ENCODE results near the gene PDXK.

Gene PDXK

DNA sequence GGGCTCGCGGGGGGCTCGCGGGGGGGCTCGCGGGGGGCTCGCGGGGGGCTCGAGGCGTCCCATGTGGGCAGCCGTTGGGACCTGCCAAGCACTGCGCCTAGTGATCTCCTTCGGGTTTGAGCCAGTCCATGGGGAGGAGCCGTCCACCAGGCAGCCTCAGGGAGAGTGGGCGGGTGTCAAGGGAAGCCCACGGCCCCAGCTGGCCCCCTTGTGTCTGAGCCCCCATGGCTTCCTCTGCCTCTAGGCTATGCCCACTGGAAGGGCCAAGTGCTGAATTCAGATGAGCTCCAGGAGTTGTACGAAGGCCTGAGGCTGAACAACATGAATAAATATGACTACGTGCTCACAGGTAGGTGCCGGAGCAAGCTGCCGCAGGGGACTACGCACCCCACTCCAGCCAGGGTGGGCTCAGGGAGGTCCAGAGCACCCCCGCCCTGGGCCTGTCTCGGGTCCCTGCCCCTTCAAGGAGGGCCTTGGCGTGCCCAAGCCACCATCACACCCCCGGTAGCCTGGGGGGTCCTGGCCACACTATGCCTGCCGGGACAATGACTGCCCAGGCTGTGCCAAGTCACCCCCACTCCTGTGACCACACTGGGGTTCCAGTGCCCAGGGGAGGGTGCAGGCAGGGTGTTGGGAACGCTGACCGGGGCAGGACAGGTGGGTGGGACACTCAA lies 22.6 kb downstream of the PDXK start:
- no peak overlapping the region for H3K27ac Mint-ChIP-seq
- DNase-seq (ENCODE audit: low spot score in 2 of 2) (no peak), ATAC-seq (no peak)
- H3K9me3 Mint-ChIP-seq, result no peaks in the 10 kb centered on the region
- H3K36me3 Mint-ChIP-seq, result peaks cover 37% of the 10 kb centered on the region
- H3K4me3 Mint-ChIP-seq, result no peak overlapping the region
- H3K4me1 Mint-ChIP-seq, result peaks cover 11% of the 10 kb centered on the region

DNA sequence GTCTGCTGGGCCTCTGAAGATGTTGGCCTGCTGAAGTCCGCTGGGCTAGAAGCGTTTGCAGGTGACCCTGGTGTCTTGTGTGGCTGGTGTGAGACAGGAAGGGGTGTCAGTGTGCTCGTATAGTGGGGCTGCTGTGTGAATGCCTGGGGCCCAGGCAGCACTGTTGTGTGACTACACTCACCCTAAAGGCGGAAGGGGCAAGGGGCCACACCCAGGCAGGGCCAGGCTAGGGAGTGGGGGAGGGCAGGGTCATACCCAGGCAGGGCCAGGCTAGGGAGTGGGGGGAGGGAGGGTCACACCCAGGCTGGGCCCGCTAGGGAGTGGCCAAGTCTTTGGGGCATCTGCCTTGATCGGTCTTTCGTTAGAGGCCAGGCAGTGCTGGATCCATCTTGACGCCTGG lies 25.0 kb downstream of the PDXK start:
- DNase-seq (ENCODE audit: low spot score in 2 of 2), result no peak
- Mint-ChIP-seq H3K4me1 (peaks cover 10% of the 10 kb centered on the region), H3K9me3 (no peaks in the 10 kb centered on the region), H3K4me3 (no peak overlapping the region), H3K27ac (peak overlapping the region; percentile 77), H3K36me3 (peaks cover 49% of the 10 kb centered on the region)
- no peak for ATAC-seq

DNA sequence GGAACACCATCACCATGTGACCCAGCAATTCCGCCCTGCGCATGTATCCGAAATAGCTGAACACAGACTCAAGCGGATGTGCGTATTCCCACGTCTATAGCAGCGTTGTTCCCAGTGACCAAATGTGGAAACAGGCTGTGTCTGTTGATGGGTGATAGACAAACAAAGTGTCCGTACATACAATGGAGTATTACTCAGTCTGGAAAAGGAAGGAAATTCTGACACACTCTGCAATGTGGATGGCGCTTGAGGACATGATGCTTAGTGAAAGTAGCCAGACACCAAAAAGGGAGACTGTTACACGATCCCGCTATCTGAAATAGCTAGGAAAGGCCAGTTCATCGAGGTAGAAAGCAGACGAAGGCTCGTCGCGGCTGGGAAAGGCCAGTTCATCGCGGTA lies 25.8 kb downstream of the PDXK start:
- DNase-seq (ENCODE audit: low spot score in 2 of 2), result no peak
- ATAC-seq, result no peak
- Mint-ChIP-seq H3K4me3 (no peak overlapping the region), H3K36me3 (peaks cover 57% of the 10 kb centered on the region), H3K27ac (peak overlapping the region; percentile 77), H3K9me3 (no peaks in the 10 kb centered on the region), H3K4me1 (peaks cover 10% of the 10 kb centered on the region)

DNA sequence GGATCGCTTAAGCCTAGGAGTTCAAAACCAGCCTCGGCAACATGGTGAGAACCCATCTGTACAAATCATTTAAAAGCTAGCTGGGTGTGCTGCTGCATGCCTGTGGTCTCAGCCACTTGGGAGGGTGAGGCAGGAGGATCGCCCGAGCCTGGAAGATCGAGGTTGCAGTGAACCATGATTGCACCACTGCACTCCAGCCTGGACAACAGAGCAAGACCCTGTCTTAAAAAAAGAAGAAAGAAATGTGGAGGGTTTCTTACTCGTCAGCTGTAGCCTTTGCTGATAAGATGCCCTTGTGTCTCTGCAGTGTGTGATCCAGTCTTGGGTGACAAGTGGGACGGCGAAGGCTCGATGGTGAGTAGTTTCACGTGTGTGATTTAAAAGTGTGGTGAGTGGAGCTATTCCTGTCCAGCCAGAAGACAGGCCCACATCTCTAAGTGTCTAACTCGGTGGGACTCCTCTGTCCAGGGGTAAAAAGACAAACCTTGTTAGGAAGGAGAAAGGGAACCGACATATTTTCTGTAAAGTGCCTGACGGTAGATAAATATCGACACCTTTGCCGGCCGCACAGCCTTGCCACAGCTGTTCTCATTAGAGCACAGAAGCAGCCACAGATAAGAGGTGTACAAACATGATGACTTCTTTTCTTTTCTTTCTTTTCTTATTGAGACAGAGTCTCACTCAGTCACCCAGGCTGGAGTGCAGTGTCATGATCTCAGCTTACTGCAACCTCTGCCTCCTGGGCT lies 27.0 kb downstream of the PDXK start:
- no peak for DNase-seq (ENCODE audit: low spot score in 2 of 2)
- H3K36me3 Mint-ChIP-seq, result peaks cover 58% of the 10 kb centered on the region
- no peak overlapping the region for H3K27ac Mint-ChIP-seq

GRCh38 chr21:43748622-43749021 lies 29.7 kb downstream of the PDXK start:
- peaks cover 65% of the 10 kb centered on the region for H3K36me3 Mint-ChIP-seq
- H3K9me3 Mint-ChIP-seq, result no peaks in the 10 kb centered on the region
- no peak overlapping the region for H3K4me3 Mint-ChIP-seq
- no peak for DNase-seq (ENCODE audit: low spot score in 2 of 2)
- ATAC-seq, result no peak
- H3K27ac Mint-ChIP-seq, result no peak overlapping the region
- H3K4me1 Mint-ChIP-seq, result no peaks in the 10 kb centered on the region

More for the DNA sequence above, 27.0 kb downstream of the PDXK start:
- ATAC-seq, result no peak
- Mint-ChIP-seq H3K4me3 (no peak overlapping the region), H3K9me3 (no peaks in the 10 kb centered on the region), H3K4me1 (peaks cover under 1% of the 10 kb centered on the region)

DNA sequence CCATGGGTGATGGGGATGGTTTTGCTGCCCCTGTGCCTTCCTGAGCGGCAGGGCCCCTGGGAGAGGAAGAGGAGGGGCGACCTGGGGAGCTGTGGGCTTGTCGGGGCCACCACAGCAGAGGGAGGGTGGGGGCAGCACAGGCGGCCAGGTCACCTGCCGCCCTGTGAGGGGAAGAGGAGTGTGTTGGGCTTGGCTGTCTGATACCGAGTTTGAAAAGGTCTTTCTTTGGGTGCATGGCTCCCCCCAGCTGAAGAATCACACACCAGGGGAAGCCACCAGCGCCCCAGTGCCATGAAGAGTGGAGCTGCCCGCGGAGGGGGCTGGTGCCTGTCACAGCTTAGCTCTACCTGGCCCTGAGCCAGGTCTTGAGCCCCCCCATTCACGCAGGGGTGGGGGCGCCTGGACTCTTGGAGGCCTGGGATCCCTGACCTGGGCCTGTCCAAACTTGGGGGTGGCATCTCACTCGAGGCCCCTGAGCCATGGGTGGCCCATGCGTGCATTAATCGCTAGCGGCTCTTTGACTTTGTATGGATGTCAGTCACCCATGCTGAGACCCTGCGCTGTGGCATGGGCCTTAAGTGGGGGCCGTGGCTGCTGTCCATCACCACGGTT lies 30.8 kb downstream of the PDXK start:
- Mint-ChIP-seq H3K4me3 (no peak overlapping the region), H3K9me3 (no peaks in the 10 kb centered on the region), H3K27ac (peak overlapping the region; percentile 43), H3K4me1 (no peaks in the 10 kb centered on the region), H3K36me3 (peaks cover 65% of the 10 kb centered on the region)
- no peak for ATAC-seq
- no peak for DNase-seq (ENCODE audit: low spot score in 2 of 2)

GRCh38 chr21:43750339-43751033 lies 31.6 kb downstream of the PDXK start:
- ATAC-seq (no peak), DNase-seq (ENCODE audit: low spot score in 2 of 2) (no peak)
- Mint-ChIP-seq H3K9me3 (no peaks in the 10 kb centered on the region), H3K36me3 (peaks cover 61% of the 10 kb centered on the region), H3K27ac (no peak overlapping the region), H3K4me1 (no peaks in the 10 kb centered on the region), H3K4me3 (no peak overlapping the region)

GRCh38 chr21:43751955-43752591 lies 33.1 kb downstream of the PDXK start:
- H3K4me3 Mint-ChIP-seq, result no peak overlapping the region
- no peaks in the 10 kb centered on the region for H3K9me3 Mint-ChIP-seq
- H3K36me3 Mint-ChIP-seq, result peaks cover 64% of the 10 kb centered on the region
- DNase-seq (ENCODE audit: low spot score in 2 of 2) (no peak), ATAC-seq (no peak)
- no peaks in the 10 kb centered on the region for H3K4me1 Mint-ChIP-seq
- no peak overlapping the region for H3K27ac Mint-ChIP-seq

DNA sequence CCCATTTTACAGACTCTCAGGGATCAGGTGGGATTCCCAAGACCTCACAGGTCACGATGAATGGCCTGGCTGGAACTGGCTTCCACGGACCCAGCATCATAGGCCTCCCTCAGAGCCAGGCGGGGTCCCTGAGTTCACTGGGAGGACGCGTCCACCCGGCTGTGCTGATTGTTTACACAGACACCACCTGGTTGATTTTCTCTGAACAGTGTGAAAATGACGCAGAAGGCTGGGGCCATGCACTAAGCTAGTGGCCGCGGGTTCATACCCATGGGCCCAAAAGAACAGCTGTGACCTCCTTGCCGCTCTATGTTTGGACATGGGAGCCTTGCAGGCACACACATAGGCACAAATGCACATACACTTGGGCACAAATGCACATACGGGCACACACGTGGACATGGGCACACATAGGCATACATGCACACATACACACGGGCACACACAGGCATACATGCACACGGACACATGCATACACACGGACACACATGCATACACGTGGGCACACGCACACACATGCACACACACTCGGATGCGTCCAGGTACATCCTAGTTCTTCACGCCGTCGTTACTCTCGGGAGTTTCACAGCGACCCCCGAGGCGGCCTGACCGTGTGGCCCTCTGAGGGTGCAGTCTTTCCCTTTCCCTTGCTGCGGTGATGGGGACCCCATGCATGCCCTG lies 34.0 kb downstream of the PDXK start:
- Mint-ChIP-seq H3K9me3 (no peaks in the 10 kb centered on the region), H3K27ac (no peak overlapping the region), H3K36me3 (peaks cover 58% of the 10 kb centered on the region), H3K4me3 (no peak overlapping the region), H3K4me1 (no peaks in the 10 kb centered on the region)
- DNase-seq (ENCODE audit: low spot score in 2 of 2) (no peak), ATAC-seq (no peak)

- Mint-ChIP-seq H3K9me3 (no peaks in the 10 kb centered on the region), H3K27ac (no peak overlapping the region), H3K4me1 (no peaks in the 10 kb centered on the region), H3K36me3 (peaks cover 61% of the 10 kb centered on the region), H3K4me3 (no peak overlapping the region)
- DNase-seq (ENCODE audit: low spot score in 2 of 2) (no peak), ATAC-seq (no peak)
These were observed 34.5 kb downstream of the PDXK start for GRCh38 chr21:43753439-43753799.

DNA sequence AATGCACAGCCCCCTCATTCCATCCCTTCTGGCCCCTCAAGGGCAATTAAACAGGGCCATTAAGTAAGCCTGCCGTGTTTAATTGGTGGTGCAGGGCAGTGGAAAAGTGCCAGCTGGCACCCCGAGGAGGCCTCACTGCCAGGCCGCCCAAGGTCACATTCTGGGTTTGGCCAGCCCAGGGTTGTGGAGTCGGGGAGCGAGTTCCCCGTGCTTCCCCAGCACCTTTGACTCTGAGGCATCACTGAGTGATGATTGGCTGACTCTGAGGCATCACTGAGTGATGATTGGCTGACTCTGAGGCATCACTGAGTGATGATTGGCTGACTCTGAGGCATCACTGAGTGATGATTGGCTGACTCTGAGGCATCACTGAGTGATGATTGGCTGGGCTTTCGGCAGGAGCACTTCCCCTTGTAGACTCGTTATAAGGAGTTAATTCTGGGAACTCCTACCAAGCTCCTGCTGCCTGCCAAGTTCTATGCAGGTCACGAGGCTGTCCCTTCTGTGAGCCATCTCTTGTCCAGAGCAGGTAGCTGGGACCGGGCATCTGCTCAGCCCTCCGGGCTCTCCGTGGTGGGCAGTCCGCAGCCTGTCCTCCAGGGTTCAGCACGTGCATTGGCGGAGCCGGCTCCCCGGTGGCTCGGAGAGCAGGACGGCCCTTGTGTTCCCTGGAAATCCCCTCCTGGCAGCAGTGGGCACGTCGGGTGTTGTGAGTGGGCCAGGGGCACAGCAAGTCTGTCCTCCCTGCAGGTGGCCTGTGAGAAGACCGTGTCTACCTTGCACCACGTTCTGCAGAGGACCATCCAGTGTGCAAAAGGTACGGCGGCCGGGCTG lies 36.2 kb downstream of the PDXK start:
- Mint-ChIP-seq H3K27ac (no peak overlapping the region), H3K36me3 (peaks cover 56% of the 10 kb centered on the region), H3K9me3 (no peaks in the 10 kb centered on the region), H3K4me1 (no peaks in the 10 kb centered on the region), H3K4me3 (no peak overlapping the region)
- no peak for ATAC-seq
- DNase-seq (ENCODE audit: low spot score in 2 of 2), result no peak

- Mint-ChIP-seq H3K36me3 (peaks cover 51% of the 10 kb centered on the region), H3K4me1 (no peaks in the 10 kb centered on the region), H3K4me3 (no peak overlapping the region), H3K27ac (no peak overlapping the region), H3K9me3 (no peaks in the 10 kb centered on the region)
- no peak for ATAC-seq
- no peak for DNase-seq (ENCODE audit: low spot score in 2 of 2)
These were observed 37.1 kb downstream of the PDXK start for GRCh38 chr21:43755820-43756594.

DNA sequence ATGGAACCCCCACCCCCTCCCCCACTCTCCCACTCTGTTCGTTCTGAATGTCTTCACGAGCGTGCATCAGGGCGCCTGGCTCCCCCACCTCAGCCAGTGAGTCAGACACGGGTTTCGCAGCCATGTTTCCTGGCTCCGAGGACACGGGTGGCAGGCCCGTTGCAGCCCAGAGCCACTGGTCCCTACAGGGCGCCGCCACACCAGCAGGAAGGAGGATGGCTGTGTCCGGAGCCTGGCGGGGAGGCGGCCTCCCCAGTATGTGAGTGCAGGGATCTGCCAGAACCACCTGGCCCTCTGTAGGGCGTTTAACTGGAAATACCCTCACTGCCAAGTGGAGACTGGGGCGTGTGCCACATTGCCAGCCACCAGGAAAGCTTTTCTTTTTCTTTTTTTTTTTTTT lies 38.7 kb downstream of the PDXK start:
- Mint-ChIP-seq H3K27ac (no peak overlapping the region), H3K36me3 (peaks cover 53% of the 10 kb centered on the region), H3K4me3 (no peak overlapping the region), H3K4me1 (no peaks in the 10 kb centered on the region), H3K9me3 (no peaks in the 10 kb centered on the region)
- ATAC-seq (no peak), DNase-seq (ENCODE audit: low spot score in 2 of 2) (no peak)

All from stimulated activated effector memory CD8-positive, alpha-beta T cell treated with anti-CD3 and anti-CD28 coated beads, Interleukin-12 subunit alpha, Interleukin-12 subunit beta, amount 100 ng/mL, for 72 hours (primary cell).